Activated CD4-positive, alpha-beta T cell treated with anti-CD3 and anti-CD28 coated beads for 24 hours (primary cell): ENCODE data around the gene OR2C3.
"Not testable (repeated sequence)": the region's sequence is repeated elsewhere in the genome, so short reads cannot be mapped to it uniquely, and the experiment has no call there.

ENCODE experiments used
- DNase-seq, 2 donors: peaks; one replicate each; pipeline ENCODE4 v3.0.0-alpha.2; 2020; ENCODE audit warnings: low read depth in 2 of 2

The OR2C3 gene

DNA sequence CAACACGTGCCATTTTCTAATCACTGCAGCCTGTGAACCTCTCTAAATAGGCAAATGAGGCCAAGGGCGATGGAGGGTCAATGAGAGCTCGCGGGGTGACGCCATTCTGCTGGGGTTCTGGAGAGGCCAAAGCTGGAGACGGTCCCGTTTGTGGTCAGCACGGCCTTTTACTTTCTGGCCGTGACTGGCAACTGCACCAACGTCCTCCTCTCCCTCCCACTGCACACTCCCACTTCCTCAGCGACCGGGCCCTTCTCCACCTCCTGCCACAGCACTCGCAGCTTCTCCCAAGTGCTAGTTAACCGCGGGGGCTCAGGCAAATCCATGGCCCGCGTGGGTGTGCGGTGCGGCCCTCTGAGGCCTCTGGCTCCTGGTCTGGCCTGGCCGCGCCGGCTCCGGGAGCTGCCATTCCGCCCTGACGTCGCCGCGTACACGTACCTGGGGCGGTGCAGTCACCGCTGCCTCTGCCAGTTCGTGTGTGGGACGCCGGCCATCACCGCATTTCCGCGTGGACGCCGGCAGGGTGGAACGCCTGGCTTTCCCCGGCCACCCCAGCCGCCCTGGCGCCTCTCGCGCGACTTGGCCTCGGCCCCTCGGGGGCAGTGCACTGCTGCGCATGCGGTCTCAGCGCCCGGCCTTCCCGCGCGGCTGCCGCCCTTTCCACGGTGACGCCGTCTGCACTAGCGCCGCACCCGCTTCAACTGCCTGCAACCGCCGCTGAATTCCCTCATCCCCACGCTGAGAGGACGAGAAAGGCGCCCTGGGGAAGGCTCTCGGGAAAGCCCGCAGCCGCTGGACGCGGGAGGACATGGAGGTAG lies 18.2 kb downstream of the OR2C3 start:
- no peak for DNase-seq

DNA sequence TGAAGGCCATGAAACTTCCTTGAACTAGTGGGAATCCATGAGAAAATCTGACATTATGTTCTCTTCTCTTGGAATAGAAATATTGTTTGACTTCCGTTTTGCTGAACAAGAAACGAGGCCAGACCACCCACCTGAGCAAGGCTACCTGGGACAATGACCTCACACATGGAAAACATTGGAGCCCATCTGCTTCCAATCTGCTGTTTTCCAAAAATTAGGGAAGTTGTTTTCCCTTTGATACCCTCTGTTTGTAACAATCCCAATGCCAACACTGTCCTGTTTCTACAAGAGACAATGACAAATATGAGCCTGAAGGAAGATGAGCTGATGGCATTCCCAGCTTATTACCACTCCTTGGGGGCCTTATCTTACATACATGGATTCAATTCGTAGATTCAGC lies 29.4 kb downstream of the OR2C3 start:
- DNase-seq: no peak

DNA sequence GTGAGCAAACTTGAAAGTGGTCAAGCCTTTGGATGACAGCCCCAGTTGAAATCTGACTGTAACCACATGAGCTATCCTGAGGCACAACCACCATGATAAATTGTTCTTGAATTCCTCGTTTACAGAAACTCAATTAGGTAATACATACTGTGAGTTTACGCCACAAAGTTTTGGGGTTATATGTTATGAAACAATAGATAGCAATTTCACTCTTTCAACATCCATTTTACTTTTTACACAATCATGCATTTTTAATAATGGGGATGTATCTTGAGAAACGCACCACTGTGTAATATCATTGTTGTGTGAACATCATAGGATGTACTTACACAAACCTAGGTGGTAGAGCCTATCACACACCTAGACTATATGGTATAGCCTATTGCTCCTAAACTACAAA lies 35.4 kb downstream of the OR2C3 start:
- no peak for DNase-seq

DNA sequence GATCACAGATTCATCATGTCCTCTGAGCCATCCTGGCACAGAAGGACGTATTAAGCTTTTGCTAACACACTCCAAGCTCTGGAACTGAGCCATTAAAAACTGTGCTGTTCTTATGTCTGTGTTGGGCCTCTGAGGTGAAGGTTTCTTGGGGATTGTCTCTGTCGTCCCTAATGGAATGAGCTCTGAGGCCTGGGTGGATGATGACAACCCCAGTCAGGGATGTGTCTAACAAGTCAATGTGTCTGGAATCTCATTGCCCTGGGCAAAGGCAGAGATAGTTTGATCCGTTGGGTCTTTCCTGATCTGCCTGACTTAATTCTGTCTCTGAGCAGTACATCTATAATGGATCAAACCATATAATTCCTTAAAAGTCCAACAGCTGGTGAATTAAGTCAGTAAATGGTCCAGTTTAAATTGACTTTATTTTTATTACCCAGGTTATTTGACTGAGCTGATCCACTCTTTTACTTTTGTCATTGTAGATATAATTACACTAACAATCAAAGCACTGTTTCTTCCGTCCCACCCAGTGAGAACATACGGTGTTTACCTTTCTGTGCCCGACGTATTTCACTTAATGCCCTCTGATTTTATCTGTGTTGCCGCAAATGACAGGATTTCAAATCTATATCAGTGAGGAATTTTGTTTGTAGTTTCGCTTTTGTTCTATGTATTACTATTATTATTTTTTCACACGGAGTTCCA lies 39.5 kb downstream of the OR2C3 start:
- no peak for DNase-seq

DNA sequence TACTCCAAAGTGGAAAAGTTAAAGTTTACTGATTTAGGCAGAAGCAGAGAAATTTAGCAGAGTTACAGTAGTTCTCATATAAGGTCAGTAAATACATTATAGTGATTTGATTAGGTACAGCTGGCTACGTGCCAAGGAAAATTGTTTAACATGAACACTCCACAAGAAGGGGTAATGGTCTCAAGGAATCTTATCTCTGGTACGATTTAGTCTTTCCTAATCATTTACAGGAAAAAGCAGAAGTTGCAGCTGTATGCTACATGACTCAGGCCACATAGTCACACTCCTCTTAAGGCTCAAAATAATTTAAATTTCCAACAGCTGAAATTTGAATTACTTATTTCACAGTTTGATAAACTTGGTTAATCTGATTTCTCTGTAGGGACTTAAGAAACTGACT lies 41.5 kb downstream of the OR2C3 start:
- DNase-seq: no peak

DNA sequence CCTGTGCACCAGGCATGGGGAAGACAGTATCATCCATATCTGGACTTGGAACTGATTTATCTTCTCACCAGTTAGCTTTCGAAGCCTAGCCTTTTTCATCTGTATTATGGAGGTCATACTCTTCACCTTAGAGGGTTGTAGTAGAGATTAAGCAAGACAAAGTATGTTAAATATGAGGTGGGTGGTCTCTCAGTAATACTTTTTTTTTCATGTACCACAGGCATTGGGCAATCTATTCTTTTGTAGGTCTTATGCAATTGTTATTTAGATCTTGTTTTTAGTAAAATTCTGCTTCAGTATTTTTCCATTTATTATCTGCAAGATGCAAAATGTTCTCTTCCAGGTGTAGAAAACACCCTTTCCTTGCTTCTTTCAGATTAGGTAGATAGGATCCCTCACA lies 43.1 kb downstream of the OR2C3 start:
- DNase-seq: no peak

DNA sequence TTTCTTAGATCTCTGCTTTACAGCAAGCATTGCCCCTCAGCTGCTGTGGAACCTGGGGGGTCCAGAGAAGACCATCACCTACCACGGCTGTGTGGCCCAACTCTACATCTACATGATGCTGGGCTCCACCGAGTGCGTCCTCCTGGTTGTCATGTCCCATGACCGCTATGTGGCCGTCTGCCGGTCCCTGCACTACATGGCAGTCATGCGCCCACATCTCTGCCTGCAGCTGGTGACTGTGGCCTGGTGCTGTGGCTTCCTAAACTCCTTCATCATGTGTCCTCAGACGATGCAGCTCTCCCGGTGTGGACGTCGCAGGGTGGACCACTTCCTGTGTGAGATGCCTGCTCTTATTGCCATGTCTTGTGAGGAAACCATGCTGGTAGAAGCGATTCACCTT lies 44.9 kb downstream of the OR2C3 start:
- DNase-seq: no peak

DNA sequence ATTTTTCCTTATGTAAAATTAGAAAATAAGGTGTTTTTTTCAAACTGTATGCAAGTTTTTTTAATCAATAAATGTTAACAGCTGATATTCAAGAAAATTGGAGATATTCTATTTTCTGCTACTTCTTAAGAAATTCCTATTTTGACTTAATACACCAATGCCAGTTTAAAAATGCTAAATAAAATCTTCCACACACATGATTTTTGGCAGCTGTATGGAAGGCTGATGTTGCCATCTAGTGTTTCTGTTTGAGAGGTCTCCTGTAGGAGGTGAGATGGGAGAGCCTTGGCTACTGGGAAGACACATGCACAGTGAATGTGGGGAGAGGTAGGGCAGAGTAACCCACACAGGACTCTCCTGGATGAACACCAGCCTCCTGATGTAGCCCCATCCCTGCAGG lies 49.2 kb downstream of the OR2C3 start:
- peak in 1 of 2 donors; percentile 15 for DNase-seq

DNA sequence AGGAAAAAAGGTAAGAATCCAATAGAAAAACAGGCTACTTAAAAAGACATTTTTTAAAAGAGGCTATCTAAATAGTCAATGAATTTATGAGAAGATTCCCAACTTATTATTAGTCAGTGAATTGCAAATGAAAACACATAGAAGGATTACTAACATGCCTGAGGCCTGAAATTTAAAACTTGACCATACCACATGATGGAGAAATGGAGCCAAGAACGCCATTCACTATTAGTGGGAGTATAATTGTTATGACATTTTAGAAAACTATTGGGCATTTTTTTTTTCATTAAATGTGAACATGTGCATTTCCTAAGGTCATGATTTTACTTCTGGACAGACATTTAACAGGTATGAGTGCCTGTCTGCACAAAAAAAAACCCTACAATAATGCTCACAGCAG lies 53.5 kb downstream of the OR2C3 start:
- DNase-seq: no peak

DNA sequence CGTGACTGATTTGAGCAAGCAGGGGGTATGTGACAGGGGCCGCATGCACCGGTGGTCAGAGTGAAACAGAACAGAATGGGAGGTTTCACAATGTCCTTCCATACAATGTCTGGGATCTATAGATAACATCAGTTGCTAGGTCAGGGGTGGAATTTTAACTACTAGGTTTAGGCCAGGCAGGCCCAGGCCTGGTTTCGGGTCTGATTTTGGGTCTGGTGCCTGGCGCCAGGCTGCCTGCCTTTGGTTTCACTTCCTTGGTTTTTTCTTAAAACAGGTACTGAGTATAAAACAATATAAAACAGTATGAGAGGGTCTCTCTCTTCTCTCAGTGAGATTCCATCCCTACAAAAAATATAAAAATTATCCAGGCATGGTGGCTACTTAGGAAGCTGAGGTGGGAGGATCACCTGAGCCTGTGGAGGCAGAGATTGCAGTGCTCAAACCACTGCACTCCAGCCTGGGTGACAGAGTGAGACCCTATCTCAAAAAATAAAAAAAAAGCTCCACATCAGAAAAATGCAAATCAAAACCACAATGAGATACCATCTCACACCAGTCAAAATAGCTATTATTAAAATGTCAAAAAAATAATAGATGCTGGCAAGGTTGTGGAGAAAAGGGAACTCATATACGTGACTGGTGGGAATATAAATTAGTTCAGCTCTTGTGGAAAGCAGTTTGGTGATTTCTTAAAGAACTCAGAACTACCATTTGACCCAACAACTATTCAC lies 59.7 kb downstream of the OR2C3 start:
- not testable (repeated sequence) for DNase-seq

DNA sequence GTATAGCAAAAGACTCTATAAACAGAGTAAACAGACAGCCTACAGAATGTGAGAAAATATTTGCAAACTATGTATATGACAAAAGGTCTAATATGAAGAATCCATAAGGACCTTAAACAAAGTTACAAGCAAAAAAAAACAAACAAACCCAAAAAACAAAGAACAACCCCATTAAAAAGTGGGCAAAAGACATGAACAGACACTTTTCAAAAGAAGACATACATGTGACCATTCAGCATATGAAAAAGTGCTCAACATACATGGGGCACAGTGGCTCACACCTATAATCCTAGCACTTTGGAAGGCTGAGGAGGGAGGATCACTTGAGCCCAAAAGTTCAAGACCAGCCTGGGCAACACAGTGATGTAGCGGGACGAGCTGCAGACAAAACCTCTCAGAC lies 60.4 kb downstream of the OR2C3 start:
- no peak for DNase-seq
